GM19099 (cell line): ENCODE data around the gene SSNA1.

Source experiments
- POLR2A ChIP-seq: IDR thresholded peaks from 3 replicates; pipeline ENCODE4 v1.6.1; 2011; ENCODE audit warnings: low read depth; ENCODE audit not compliant: insufficient read length; ENCODE audit errors: extremely low read depth

SSNA1 gene

GRCh38 chr9:137148242-137148641, 40.2 kb upstream of the SSNA1 start:
- TF ChIP-seq POLR2A: no peak

GRCh38 chr9:137148661-137149060, 39.8 kb upstream of the SSNA1 start:
- no peak for TF ChIP-seq POLR2A

DNA sequence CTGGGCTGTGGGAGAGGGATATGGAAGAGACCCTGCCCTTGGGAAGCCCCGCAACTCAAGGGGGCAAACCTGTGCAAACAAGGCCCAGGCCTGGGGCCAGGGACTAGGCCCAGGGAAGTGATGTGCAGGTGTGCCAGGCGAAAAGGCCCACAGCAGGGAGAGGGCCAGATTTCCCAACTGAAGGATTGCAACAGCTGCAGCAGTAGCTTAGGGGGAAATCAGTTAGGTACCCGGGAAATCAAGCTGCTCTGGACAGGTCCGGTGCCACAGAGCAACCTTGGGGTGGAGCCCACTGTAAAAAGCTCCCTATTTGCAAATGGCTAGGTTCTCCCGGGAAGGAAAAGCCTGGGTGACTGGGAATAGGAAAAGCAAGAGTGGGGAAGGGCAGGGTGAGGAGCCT, 39.1 kb upstream of the SSNA1 start:
- TF ChIP-seq POLR2A: no peak

GRCh38 chr9:137149942-137150616, 38.4 kb upstream of the SSNA1 start:
- no peak for TF ChIP-seq POLR2A

DNA sequence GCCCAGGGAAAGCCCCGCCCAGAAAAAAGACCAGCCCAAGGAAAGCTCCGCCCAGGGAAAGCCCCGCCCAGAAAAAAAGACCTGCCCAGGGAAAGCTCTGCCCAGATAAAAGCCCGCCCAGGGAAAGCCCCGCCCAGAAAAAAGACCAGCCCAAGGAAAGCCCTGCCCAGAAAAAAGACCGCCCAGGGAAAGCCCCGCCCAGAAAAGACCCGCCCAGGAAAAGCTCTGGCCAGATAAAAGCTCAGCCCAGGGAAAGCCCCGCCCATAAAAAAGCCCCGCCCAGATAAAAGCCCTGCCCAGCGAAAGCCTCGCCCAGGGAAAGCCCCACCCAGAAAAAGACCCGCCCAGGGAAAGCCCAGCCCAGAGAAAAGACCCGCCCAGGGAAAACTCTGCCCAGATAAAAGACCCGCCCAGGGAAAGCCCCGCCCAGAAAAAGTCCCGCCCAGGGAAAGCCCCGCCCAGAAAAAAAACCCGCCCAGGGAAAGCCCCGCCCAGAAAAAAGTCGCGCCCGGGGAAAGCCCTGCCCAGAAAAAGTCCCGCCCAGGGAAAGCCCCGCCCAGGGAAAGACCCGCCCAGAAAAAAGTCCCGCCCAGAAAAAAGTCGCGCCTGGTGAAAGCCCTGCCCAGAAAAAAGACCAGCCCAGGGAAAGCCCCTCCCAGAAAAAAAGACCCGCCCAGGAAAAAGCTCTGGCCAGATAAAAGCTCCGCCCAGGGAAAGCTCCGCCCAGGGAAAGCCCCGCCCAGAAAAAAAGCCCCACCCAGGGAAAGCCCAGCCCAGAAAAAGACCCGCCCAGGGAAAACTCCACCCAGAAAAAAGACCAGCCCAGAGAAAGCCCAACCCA, 37.6 kb upstream of the SSNA1 start:
- no peak for TF ChIP-seq POLR2A

DNA sequence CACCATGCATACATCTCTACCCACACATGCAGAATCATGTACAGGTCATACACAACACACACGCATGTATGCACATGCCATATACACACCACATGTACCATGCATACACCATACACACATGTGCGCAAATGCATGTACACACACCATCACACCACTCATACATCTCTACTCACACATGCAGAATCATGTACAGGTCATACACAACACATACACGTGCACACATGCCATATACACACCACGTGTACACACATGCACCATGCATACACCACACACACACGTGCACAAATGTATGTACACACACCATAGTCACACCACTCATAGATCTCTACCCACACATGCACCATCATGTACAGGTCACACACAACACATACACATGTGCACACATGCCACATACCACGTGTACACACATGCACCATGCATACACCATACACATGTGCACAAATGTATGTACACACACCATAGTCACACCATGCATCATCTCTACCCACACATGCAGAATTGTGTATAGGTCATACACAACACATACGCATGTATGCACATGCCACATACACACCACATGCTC, 35.6 kb upstream of the SSNA1 start:
- TF ChIP-seq POLR2A: no peak

- peak; percentile 49 for TF ChIP-seq POLR2A
Observed at GRCh38 chr9:137156567-137157375, 31.7 kb upstream of the SSNA1 start.

DNA sequence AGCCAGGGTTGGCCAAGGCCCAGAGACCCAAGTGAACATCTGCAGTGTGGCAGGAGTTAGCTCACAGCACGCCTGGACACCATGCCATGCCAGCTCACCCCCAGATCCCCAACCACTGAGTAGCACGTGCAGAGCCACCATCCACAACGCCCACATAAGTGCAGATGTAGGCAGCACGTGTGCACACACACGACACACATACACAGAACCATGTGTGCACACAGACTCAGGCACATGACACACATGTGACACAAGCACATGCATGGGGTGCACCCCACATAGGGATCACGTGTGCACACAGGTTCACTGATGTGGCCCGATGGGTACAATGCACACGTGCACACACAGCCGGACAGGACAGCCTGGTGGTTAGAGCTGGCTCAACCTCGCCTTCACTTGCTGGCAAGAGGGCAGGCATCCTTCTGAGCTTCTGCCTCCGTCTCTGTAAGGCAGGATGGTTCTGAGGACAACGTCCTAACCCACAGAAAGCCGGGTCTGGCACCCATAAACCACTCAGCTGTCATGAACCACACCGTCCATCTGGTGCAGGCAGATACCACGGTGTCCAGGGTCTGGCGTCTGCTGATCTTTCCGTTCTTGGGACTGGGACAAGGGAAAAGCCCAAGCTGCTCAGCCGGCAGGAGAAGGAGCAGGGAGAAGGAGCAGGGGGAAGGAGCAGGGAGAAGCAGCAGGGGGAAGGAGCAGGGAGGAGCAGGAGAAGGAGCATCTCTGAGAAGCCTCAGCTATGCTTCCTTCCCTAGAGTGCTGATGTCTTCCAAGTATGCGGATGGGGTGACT, 30.7 kb upstream of the SSNA1 start:
- no peak for TF ChIP-seq POLR2A

DNA sequence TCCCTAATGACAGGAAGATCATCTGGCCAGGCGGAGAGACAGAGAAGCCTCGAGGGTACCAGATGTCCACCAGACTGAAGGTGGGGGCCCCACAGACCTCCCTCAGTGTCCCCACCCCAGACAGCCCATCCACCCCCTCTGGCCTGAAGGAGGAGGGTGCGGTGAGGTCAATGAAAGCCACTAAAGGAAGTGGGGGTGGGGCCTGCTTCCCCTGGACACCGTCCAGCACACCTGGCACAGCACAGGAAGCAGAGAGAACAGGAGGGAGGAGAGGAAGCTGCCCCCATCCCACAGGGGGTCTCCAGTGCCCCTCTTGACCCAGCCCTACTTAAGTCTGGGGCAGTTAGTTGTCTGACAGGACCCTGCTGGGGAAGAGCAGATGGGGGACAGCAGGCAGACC, 29.9 kb upstream of the SSNA1 start:
- TF ChIP-seq POLR2A: no peak

DNA sequence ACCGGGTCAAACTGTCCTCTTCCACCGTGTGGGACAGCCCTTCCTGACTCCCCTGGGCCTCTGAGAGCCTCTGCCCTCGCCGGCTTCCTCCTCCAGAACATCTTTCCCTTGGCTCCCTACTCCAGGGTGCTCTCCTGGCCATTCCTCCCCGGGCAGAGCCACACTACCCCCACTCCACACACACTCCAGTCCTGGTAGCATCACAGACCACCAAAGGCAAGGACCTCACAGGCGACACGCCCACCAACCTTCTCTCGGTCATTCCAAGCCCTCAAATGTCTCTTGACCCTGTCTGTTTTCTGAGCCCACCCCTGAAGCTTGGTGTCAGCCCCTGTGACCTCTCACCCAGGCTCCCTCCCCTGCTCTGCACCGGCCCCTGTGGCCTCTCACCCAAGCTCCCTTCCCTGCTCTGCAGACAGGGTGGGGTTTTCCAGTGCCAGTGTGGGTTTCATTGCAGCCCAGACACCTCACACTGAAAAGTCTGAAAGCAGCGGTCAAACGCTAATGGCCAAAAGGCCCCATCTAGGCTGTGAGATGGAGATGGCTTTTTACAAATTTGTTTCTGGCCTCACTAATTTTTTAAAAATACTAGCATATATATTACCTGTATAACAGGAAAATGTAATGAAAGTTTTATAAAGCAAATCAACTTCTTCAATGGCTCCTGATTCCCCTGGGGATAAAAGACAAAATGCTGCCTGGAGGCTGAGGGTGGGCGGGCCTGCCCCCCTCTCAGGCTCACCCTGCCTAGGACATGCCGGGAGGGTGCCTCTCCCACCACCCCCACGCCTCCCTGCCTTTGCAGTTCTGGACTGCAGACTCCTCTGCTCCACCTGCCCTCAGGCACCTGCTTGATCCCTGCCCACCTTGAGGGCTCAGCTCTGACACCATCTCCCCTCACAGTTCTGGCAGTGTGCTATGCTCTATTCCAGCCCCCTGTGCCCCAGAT, 29.1 kb upstream of the SSNA1 start:
- TF ChIP-seq POLR2A: no peak

GRCh38 chr9:137160054-137160425, 28.4 kb upstream of the SSNA1 start:
- no peak for TF ChIP-seq POLR2A

- TF ChIP-seq POLR2A: no peak
Observed at GRCh38 chr9:137160716-137161557, 27.5 kb upstream of the SSNA1 start.

GRCh38 chr9:137161558-137162486, 26.7 kb upstream of the SSNA1 start:
- TF ChIP-seq POLR2A: no peak
